T-helper 1 cell (primary cell): ENCODE data around the gene AVEN.
A peak's percentile ranks its signal among the peaks of the same experiment; 100 is the strongest.
"Not testable (repeated sequence)": the region's sequence is repeated elsewhere in the genome, so short reads cannot be mapped to it uniquely, and the experiment has no call there.

Experiments
- DNase-seq, 5 donors: peaks; one replicate each; pipeline ENCODE4 v3.0.0-alpha.2; 2012 to 2020

The AVEN gene

GRCh38 chr15:34038023-34038870 lies 757 bp downstream of the AVEN start:
- DNase-seq, result peak; percentile 37 to 75 (median 47)

GRCh38 chr15:34031987-34032760 lies 6.8 kb downstream of the AVEN start:
- DNase-seq, result no peak

GRCh38 chr15:34027606-34028005 lies 11.4 kb downstream of the AVEN start:
- DNase-seq, result no peak

- DNase-seq, result no peak
Measured at GRCh38 chr15:34025252-34025651, 13.8 kb downstream of the AVEN start.

GRCh38 chr15:34023907-34024306 lies 15.1 kb downstream of the AVEN start:
- DNase-seq, result no peak

- DNase-seq, result no peak
Measured at GRCh38 chr15:34019369-34019990, 19.5 kb downstream of the AVEN start.

GRCh38 chr15:34018738-34019137 lies 20.3 kb downstream of the AVEN start:
- DNase-seq, result not testable (repeated sequence)

GRCh38 chr15:34018021-34018645 lies 20.9 kb downstream of the AVEN start:
- peak in 2 of 5 donors; percentile 7 to 51 for DNase-seq

- no peak for DNase-seq
Measured at GRCh38 chr15:34014556-34014955, 24.4 kb downstream of the AVEN start.

- no peak for DNase-seq
Measured at GRCh38 chr15:34013746-34014145, 25.3 kb downstream of the AVEN start.

GRCh38 chr15:34012461-34013028 lies 26.5 kb downstream of the AVEN start:
- no peak for DNase-seq

- no peak for DNase-seq
Measured at GRCh38 chr15:34011481-34011880, 27.5 kb downstream of the AVEN start.

GRCh38 chr15:34010921-34011320 lies 28.1 kb downstream of the AVEN start:
- DNase-seq, result no peak

GRCh38 chr15:34009656-34010055 lies 29.3 kb downstream of the AVEN start:
- no peak for DNase-seq

- no peak for DNase-seq
Measured at GRCh38 chr15:34006381-34006780, 32.6 kb downstream of the AVEN start.

GRCh38 chr15:34001536-34001935 lies 37.5 kb downstream of the AVEN start:
- DNase-seq, result no peak

- not testable (repeated sequence) for DNase-seq
Measured at GRCh38 chr15:33995666-33996065, 43.3 kb downstream of the AVEN start.

- no peak for DNase-seq
Measured at GRCh38 chr15:33994005-33994615, 44.9 kb downstream of the AVEN start.

- no peak for DNase-seq
Measured at GRCh38 chr15:33988384-33988783, 50.6 kb downstream of the AVEN start.

- no peak for DNase-seq
Measured at GRCh38 chr15:33987444-33987843, 51.6 kb downstream of the AVEN start.

GRCh38 chr15:33985751-33986150 lies 53.3 kb downstream of the AVEN start:
- DNase-seq, result no peak

- DNase-seq, result no peak
Measured at GRCh38 chr15:33985287-33985686, 53.7 kb downstream of the AVEN start.
